Mammary epithelial cell (primary cell): Measurements from ENCODE around the gene PCGF5.
"Not testable (repeated sequence)": the region's sequence is repeated elsewhere in the genome, so short reads cannot be mapped to it uniquely, and the experiment has no call there.

Experiments used
- CTCF ChIP-seq, 2 donors: IDR thresholded peaks in 1 of 2; conservative IDR thresholded peaks in 1 of 2; 2 replicates each; pipeline ENCODE4 v1.5.1; 2011 to 2012; ENCODE audit warnings: inconsistent platforms in 2 of 2, low read length in 2 of 2, mild to moderate bottlenecking in 2 of 2, control low read depth in 1 of 2, low read depth in 1 of 2; ENCODE audit not compliant: insufficient read depth in 1 of 2; ENCODE audit errors: extremely low read depth in 1 of 2
- EZH2 ChIP-seq: IDR thresholded peaks from 2 replicates; pipeline ENCODE4 v1.6.1; 2012; ENCODE audit warnings: low read length, inconsistent platforms, borderline replicate concordance

GRCh38 chr10:91188010-91188409 lies 32.5 kb upstream of the PCGF5 start:
- not testable (repeated sequence) for TF ChIP-seq EZH2; CTCF (conservative IDR thresholded peaks at IDR 0.05 in 1 of 2, IDR thresholded peaks at IDR 0.05 in 1 of 2; ENCODE audit: extremely low read depth in 1 of 2, insufficient read depth in 1 of 2, low read depth in 1 of 2, low read length in 2 of 2)
